Medulla oblongata (tissue), 1 donor: ENCODE results near the gene OR12D3.
"Not testable (repeated sequence)": the region's sequence is repeated elsewhere in the genome, so short reads cannot be mapped to it uniquely, and the experiment has no call there.

Source experiments
- DNase-seq: peaks from one replicate; pipeline ENCODE4 v3.0.0-alpha.2; 2015; ENCODE audit errors: extremely low spot score

Gene OR12D3, protein sequence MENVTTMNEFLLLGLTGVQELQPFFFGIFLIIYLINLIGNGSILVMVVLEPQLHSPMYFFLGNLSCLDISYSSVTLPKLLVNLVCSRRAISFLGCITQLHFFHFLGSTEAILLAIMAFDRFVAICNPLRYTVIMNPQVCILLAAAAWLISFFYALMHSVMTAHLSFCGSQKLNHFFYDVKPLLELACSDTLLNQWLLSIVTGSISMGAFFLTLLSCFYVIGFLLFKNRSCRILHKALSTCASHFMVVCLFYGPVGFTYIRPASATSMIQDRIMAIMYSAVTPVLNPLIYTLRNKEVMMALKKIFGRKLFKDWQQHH

DNA sequence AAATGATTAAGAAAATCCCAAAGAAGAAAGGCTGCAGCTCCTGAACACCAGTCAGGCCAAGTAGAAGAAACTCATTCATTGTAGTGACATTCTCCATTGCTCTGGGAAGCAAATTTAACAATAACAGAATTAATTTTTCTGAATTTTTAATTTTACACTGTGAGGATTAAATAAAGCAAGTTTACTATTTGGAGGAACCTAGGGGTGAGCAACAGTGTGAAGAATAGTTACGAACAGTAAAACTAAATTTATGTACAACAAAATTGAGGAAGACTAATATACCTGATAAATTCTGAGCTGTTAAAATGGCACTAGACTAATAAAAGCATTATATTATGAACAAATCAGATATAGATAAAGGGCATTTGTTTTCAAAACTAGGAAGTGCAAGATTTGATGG is at the start of gene OR12D3:
Gene OR12D3 (minus strand): TSS at position 101 of the 400 bp plus-strand sequence. CDS start 4 bp downstream, at position 97.
- no peak for DNase-seq

DNA sequence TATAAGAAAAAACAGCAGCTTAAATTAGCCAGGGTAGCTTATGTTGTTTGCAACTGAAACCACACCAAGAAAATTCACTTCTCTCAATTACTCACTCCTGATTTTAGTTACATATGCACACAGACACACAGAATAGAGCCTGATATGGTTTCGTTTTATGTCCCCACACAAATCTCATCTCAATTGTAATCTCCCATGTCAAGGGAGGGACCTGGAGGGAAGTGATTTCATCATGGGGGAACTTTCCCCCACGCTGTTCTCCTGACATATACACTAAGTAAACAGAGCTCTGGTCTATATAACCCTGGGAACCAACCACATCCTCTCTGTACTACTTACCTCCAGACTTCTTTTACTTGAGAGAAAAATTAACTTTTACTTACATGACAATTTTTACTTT is 49.5 kb upstream of the OR12D3 start:
- no peak for DNase-seq

DNA sequence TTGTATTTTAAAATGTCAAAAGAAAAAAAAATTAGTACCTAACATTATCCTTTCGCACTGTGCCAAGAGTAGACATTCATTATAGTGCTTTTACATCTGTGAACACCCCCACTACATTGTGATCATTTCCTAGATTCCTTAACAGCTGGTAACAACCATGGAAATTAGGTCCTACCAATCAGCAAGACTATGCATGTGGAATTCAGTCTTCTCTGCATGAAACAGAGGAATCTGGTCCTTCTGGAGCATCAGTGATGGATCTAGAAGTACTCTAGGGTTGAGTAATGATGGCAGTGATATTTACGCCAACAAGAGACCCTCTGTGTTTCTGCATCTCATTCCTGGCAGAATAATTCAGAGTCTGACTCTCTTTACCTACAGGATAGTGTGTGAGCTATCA is 49.1 kb upstream of the OR12D3 start:
- DNase-seq: no peak

- no peak for DNase-seq
These were observed 44.4 kb upstream of the OR12D3 start for GRCh38 chr6:29419516-29419915.

GRCh38 chr6:29414588-29414987 is 39.5 kb upstream of the OR12D3 start, which contains the start of gene OR12D1:
OR12D1 (plus strand) TSS chr6:29414928.
- DNase-seq: no peak

DNA sequence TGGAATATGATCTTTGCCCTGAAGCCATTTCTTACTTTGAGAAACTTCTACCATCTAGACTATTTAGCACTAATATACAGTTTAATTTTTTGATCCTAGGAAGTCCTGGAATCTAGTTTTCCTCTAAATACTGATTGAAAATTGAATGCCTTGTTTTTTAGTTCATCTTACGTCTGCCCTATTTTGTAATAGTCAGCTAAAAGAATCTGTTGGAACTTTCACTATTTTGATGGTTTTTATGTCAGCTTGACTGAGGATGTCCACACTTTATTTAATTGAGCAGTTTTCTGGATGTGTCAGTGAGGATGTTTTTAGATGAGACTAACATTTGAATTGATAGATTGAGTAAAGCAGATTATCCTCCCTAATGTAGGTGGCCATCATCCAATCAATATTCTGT is 28.7 kb upstream of the OR12D3 start:
- DNase-seq: no peak

DNA sequence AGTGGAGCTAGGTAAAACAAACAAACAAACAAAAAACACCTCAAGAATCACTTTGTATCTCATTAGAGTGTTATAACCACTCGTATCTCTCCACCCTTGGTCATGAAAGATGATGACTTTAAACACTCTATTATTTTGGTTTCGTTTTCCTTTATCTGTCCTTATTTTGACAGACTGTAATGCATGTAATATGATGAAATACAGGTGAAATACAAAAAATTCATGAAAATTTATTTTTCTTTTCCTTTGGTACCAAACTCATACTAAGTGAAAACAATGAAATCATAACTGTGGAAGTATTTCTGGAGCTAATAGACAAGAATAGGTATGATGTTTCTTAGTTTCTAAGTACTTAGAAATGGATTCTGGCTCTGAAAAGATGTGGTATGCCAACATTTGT is 24.4 kb upstream of the OR12D3 start:
- DNase-seq: no peak

- no peak for DNase-seq
These were observed 20.2 kb upstream of the OR12D3 start, which contains the start of gene OR12D2 for GRCh38 chr6:29395331-29395730. OR12D2 (plus strand) TSS chr6:29395631; CDS start chr6:29396700, 1,069 bp downstream.

DNA sequence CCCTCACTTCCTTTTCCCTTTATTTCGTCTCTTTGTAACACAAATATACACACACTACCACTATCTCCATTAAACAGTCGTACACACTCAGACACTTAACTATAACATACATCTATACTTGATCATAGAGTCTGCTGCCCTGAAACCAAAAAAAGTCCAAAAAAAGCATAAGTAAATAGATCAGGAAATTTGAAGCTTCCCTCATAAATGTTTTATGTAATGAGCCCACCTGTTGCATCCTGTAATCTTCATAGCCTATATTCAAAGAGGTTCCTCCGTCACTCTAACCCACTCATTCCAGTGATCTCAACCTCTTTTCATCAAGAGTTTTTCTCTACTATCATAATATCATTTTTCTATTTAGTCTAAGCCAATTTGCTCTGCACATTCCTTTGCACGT is 13.4 kb upstream of the OR12D3 start:
- DNase-seq: no peak

- no peak for DNase-seq
These were observed 912 bp upstream of the OR12D3 start for GRCh38 chr6:29376003-29376402.

- DNase-seq: no peak
These were observed 6.3 kb downstream of the OR12D3 start, which contains the start of gene OR5V1 for GRCh38 chr6:29368765-29369164. OR5V1 (minus strand) TSS chr6:29368865; CDS start chr6:29356195, 12,670 bp downstream.

DNA sequence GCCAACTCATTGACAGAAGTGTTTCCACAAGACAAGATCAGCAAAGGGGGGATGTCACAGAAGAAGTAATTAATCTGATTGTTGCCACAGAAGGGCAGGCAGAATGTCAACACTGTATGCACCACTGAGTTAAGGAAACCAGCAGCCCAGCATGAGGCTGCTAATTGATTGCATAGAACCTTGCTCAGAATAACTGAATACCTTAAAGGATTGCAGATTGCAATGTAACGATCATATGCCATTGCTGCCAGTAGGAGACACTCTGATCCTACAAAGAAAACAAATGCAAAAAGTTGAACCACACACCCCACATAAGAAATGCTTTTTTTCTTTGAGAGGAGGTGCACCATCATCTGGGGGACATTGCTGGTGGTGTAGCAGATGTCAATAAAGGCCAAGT is 19.5 kb downstream of the OR12D3 start:
- DNase-seq: no peak

DNA sequence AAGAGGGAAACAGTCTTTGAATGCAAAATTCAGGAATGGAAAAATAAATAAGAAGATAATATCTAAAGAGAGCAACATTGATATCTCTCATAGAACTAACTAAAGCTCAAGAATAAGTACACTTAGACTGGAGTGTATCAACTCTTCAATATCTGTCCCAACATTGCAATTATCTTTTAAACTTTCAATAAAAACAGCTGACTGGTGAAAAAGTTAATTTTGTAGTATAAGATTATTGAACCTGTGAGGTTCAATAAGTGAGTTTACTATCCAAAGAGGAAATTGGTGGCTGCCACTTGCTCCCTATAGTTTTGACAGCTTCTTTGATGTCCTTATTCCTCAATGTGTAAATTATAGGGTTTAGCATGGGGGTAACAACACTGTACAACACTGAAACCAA is 20.1 kb downstream of the OR12D3 start:
- DNase-seq: no peak

DNA sequence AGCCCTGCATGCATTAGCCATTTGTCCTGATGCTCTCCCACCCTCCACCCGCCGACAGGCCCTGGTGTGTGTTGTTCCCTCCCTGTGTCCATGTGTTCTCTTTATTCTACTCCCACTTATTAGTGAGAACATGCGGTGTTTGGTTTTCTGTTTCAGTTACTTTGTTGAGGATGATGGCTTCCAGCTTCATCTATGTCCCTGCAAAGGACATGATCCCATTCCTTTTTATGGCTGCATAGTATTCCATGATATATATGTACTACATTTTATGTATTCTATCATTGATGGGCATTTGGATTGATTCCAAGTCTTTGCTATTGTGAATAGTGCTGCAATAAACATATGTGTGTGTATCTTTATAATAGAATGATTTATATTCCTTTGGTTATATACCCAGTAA is 25.7 kb downstream of the OR12D3 start:
- not testable (repeated sequence) for DNase-seq

DNA sequence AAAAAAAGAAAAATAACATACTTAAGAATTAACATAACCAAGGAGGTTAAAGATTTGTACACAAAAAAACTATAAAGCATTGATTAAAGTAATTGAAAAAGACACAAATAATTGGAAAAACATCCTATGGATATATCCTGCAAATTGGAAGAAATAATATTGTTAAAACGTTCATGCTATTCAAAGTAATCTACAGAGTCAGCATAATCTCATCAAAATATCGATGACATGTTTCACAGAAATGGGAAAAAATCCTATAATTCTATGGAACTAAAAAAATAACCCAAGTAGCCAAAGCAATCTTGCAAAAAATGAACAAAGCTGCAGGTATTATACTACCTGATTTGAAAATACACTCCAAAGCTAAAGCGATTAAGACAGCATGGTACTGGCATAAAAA is 29.7 kb downstream of the OR12D3 start:
- DNase-seq: no peak

DNA sequence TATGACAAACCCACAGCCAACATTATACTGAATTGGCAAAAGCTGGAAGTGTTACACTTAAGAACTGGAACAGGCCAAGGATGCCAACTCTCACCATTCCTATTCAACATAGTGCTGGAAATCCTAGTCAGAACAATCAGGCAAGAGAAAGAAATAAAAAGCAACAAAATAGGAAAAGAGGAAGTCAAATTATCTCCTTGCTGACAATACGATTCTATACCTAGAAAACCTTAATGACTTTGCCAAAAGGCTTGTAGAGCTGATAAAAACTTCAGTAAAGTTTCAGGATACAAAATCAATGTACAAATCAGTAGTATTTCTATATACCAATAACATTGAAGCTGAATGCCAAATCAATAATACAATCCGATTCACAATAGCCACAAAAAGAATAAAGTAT is 38.8 kb downstream of the OR12D3 start:
- no peak for DNase-seq

DNA sequence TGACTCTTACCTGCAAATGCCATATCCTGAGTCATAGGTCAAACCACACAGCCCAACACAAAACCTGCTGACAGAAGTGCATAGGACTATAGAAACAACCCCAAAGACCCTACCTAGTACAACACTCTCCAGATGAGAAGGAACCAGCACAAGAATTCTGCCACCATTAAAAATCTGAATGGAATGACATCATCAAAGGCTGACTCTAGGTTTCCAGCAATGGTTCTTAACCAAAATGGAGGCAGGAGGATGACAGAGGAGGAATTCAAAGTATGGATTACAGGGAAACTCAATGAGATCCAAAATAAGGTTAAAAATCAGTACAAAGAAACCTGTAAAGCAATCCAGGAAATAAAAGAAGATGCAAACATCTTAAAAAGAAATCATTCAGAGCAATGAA is 42.4 kb downstream of the OR12D3 start:
- no peak for DNase-seq

- DNase-seq: no peak
These were observed 49.3 kb downstream of the OR12D3 start for GRCh38 chr6:29325777-29326176.
